Kidney tubule cell (primary cell): ENCODE measurements around the gene P2RY1.
"Not testable (repeated sequence)": the region's sequence is repeated elsewhere in the genome, so short reads cannot be mapped to it uniquely, and the experiment has no call there.

Source experiments
- DNase-seq: peaks from one replicate; pipeline ENCODE4 v3.0.0-alpha.2; 2018; ENCODE audit warnings: low spot score

P2RY1 gene

GRCh38 chr3:152836269-152836668 lies 1.3 kb downstream of the P2RY1 start:
- DNase-seq, result no peak

GRCh38 chr3:152839511-152839910 lies 4.6 kb downstream of the P2RY1 start:
- DNase-seq, result no peak

- no peak for DNase-seq
Observed at GRCh38 chr3:152841131-152841530, 6.2 kb downstream of the P2RY1 start.

GRCh38 chr3:152842413-152842812 lies 7.5 kb downstream of the P2RY1 start:
- no peak for DNase-seq

GRCh38 chr3:152843955-152844354 lies 9.0 kb downstream of the P2RY1 start:
- DNase-seq, result peak; percentile 43

- DNase-seq, result not testable (repeated sequence)
Observed at GRCh38 chr3:152846572-152847202, 11.8 kb downstream of the P2RY1 start.

- not testable (repeated sequence) for DNase-seq
Observed at GRCh38 chr3:152847599-152847998, 12.7 kb downstream of the P2RY1 start.

- no peak for DNase-seq
Observed at GRCh38 chr3:152849996-152850578, 15.2 kb downstream of the P2RY1 start.

GRCh38 chr3:152853196-152853595 lies 18.3 kb downstream of the P2RY1 start:
- DNase-seq, result peak; percentile 9

- DNase-seq, result peak; percentile 31
Observed at GRCh38 chr3:152857082-152857481, 22.2 kb downstream of the P2RY1 start.

- no peak for DNase-seq
Observed at GRCh38 chr3:152858170-152858800, 23.4 kb downstream of the P2RY1 start.

GRCh38 chr3:152860736-152861135 lies 25.8 kb downstream of the P2RY1 start:
- no peak for DNase-seq

GRCh38 chr3:152865668-152866245 lies 30.8 kb downstream of the P2RY1 start:
- DNase-seq, result no peak

- no peak for DNase-seq
Observed at GRCh38 chr3:152870027-152870426, 35.1 kb downstream of the P2RY1 start.

- not testable (repeated sequence) for DNase-seq
Observed at GRCh38 chr3:152873314-152873713, 38.4 kb downstream of the P2RY1 start.

- DNase-seq, result no peak
Observed at GRCh38 chr3:152874896-152875749, 40.2 kb downstream of the P2RY1 start.

- no peak for DNase-seq
Observed at GRCh38 chr3:152879130-152879789, 44.3 kb downstream of the P2RY1 start.

GRCh38 chr3:152879790-152880174 lies 44.9 kb downstream of the P2RY1 start:
- no peak for DNase-seq

GRCh38 chr3:152885076-152885475 lies 50.1 kb downstream of the P2RY1 start:
- DNase-seq, result no peak
